Measurements from ENCODE around the gene FRMPD4.
"Not testable (repeated sequence)": the region's sequence is repeated elsewhere in the genome, so short reads cannot be mapped to it uniquely, and the experiment has no call there.

The FRMPD4 gene

GRCh38 chrX:12138361-12139313 lies at the start of gene FRMPD4:
FRMPD4 (plus strand) TSS chrX:12138473; CDS start chrX:12138972, 499 bp downstream.
- DNase-seq, result no peak

- DNase-seq, result no peak
Measured at GRCh38 chrX:12089740-12090139, 48.5 kb upstream of the FRMPD4 start.

GRCh38 chrX:12113321-12113720 lies 25.0 kb upstream of the FRMPD4 start:
- no peak for DNase-seq

- DNase-seq, result no peak
Measured at GRCh38 chrX:12115377-12115776, 22.9 kb upstream of the FRMPD4 start.

GRCh38 chrX:12118134-12118533 lies 20.1 kb upstream of the FRMPD4 start:
- no peak for DNase-seq

- DNase-seq, result no peak
Measured at GRCh38 chrX:12128017-12128416, 10.3 kb upstream of the FRMPD4 start.

GRCh38 chrX:12137951-12138360 lies 317 bp upstream of the FRMPD4 start:
- DNase-seq, result no peak

GRCh38 chrX:12139934-12140611 lies 1.8 kb downstream of the FRMPD4 start:
- no peak for DNase-seq

- DNase-seq, result no peak
Measured at GRCh38 chrX:12141511-12141910, 3.2 kb downstream of the FRMPD4 start.

- no peak for DNase-seq
Measured at GRCh38 chrX:12142661-12143060, 4.4 kb downstream of the FRMPD4 start.

GRCh38 chrX:12145402-12145801 lies 7.1 kb downstream of the FRMPD4 start:
- DNase-seq, result no peak

GRCh38 chrX:12149670-12150407 lies 11.6 kb downstream of the FRMPD4 start:
- DNase-seq, result no peak

- DNase-seq, result no peak
Measured at GRCh38 chrX:12153317-12153716, 15.0 kb downstream of the FRMPD4 start.

- DNase-seq, result no peak
Measured at GRCh38 chrX:12153741-12154140, 15.5 kb downstream of the FRMPD4 start.

GRCh38 chrX:12159799-12160198 lies 21.5 kb downstream of the FRMPD4 start:
- DNase-seq, result no peak

- no peak for DNase-seq
Measured at GRCh38 chrX:12162420-12162819, 24.1 kb downstream of the FRMPD4 start.

- not testable (repeated sequence) for DNase-seq
Measured at GRCh38 chrX:12164180-12164579, 25.9 kb downstream of the FRMPD4 start.

GRCh38 chrX:12170755-12171154 lies 32.5 kb downstream of the FRMPD4 start:
- DNase-seq, result no peak

- DNase-seq, result no peak
Measured at GRCh38 chrX:12174358-12174757, 36.1 kb downstream of the FRMPD4 start.

GRCh38 chrX:12197030-12197429 lies 58.8 kb downstream of the FRMPD4 start:
- DNase-seq, result no peak

- DNase-seq, result no peak
Measured at GRCh38 chrX:12206413-12206812, 68.1 kb downstream of the FRMPD4 start.

GRCh38 chrX:12210196-12210815 lies 72.0 kb downstream of the FRMPD4 start:
- no peak for DNase-seq

GRCh38 chrX:12210971-12211370 lies 72.7 kb downstream of the FRMPD4 start:
- DNase-seq, result no peak

All from activated gamma-delta T cell treated with Interleukin-2 at 50 U/mL for 16 hours (primary cell).